H1 (cell line): Measurements from ENCODE around the gene BABAM1.
"Not testable (repeated sequence)": the region's sequence is repeated elsewhere in the genome, so short reads cannot be mapped to it uniquely, and the experiment has no call there.

Experiments
- GABPA ChIP-seq: IDR thresholded peaks from 2 replicates; pipeline ENCODE4 v1.6.1; 2011; ENCODE audit warnings: mild to moderate bottlenecking, low read length, moderate library complexity, borderline replicate concordance; ENCODE audit not compliant: insufficient read depth
- RFX5 ChIP-seq: IDR thresholded peaks from 2 replicates; pipeline ENCODE4 v1.6.1; 2011; ENCODE audit warnings: low read depth, low read length, improper control_type of control experiment, borderline replicate concordance
- TAF7 ChIP-seq: optimal IDR thresholded peaks from 2 replicates; pipeline ENCODE3; 2011; ENCODE audit warnings: low read depth, mild to moderate bottlenecking, inconsistent platforms, low read length, moderate library complexity, borderline replicate concordance

GRCh38 chr19:17274892-17275291 lies 7.6 kb downstream of the BABAM1 start:
- not testable (repeated sequence) for TF ChIP-seq RFX5, GABPA, TAF7
